H1 (cell line): ENCODE measurements around the gene C7orf57. TPM values are rescaled to one million over a fixed set of nuclear protein-coding genes. Genes with fewer than 3 reads are reported as not detected.

Experiments
- CTCF ChIA-PET: fragments of 300-600 bp; sonication (Branson Sonifier 250); formaldehyde crosslinking; loops from one replicate; lab custom pipeline; 2021; ENCODE audit not compliant: partially characterized antibody; lab: Charles Lee
- POLR2A ChIA-PET: fragments of 300-600 bp; sonication (Branson Sonifier 250); formaldehyde crosslinking; loops from one replicate; lab custom pipeline; 2021; ENCODE audit warnings: inconsistent platforms; ENCODE audit not compliant: partially characterized antibody; lab: Charles Lee
- DNase-seq, 2 experiments: peaks; one replicate each; pipeline versions ENCODE4 v3.0.0 to v3.0.0-alpha.2; 2010 to 2022; ENCODE audit warnings: low spot score in 2 of 2, low read depth in 1 of 2, mixed read lengths in 1 of 2
- FAIRE-seq: peaks from 2 replicates; lab custom pipeline; 2011; peaks lifted over from hg19 to GRCh38; lab: Jason Lieb, UNC
- H2AFZ ChIP-seq: 2 replicates; pipeline ENCODE4 v1.8.1; 2012; ENCODE audit warnings: low read length, inconsistent platforms
- H2AK5ac ChIP-seq: 2 replicates; pipeline ENCODE4 v1.6.1; 2013; ENCODE audit warnings: low read depth, low read length
- H2BK120ac ChIP-seq: replicated peaks from 2 replicates; pipeline ENCODE3; 2013; ENCODE audit warnings: low read depth, low read length, inconsistent platforms
- H2BK12ac ChIP-seq: 2 replicates; pipeline ENCODE4 v1.6.1; 2013; ENCODE audit warnings: low read depth, low read length
- H2BK15ac ChIP-seq: 2 replicates; pipeline ENCODE4 v1.6.1; 2013; ENCODE audit warnings: low read length
- H2BK20ac ChIP-seq: 2 replicates; pipeline ENCODE4 v1.6.1; 2013; ENCODE audit warnings: low read length
- H2BK5ac ChIP-seq: 2 replicates; pipeline ENCODE4 v1.6.1; 2013; ENCODE audit warnings: low read depth, low read length
- H3K14ac ChIP-seq: 2 replicates; pipeline ENCODE4 v1.6.1; 2013; ENCODE audit warnings: inconsistent platforms; ENCODE audit not compliant: insufficient read length
- H3K18ac ChIP-seq: 2 replicates; pipeline ENCODE4 v1.6.1; 2013; ENCODE audit warnings: low read length; ENCODE audit errors: extremely low read depth
- H3K23ac ChIP-seq: 2 replicates; pipeline ENCODE4 v1.6.1; 2013; ENCODE audit warnings: inconsistent platforms; ENCODE audit not compliant: insufficient read length
- H3K23me2 ChIP-seq: 2 replicates; pipeline ENCODE4 v1.6.1; 2013; ENCODE audit warnings: low read depth, low read length
- H3K27ac ChIP-seq: 2 replicates; pipeline ENCODE4 v1.6.1; 2011; ENCODE audit warnings: low read depth, low read length, inconsistent platforms
- H3K27me3 ChIP-seq, 4 experiments: replicated peaks in 1 of 4; 1 replicate in 1 of 4; 2 replicates in 3 of 4; pipeline versions ENCODE4 v1.6.1 to v1.8.1; 2011 to 2013; ENCODE audit warnings: low read length in 3 of 4, mild to moderate bottlenecking in 3 of 4, inconsistent platforms in 2 of 4, mixed read lengths in 2 of 4, moderate library complexity in 1 of 4; ENCODE audit not compliant: control insufficient read depth in 3 of 4, insufficient read depth in 3 of 4; ENCODE audit errors: extremely low read depth in 1 of 4
- H3K36me3 ChIP-seq, 4 experiments: 2 replicates each; pipeline versions ENCODE4 v1.6.1 to v1.8.1; 2011 to 2013; ENCODE audit warnings: mild to moderate bottlenecking in 4 of 4, low read length in 3 of 4, moderate library complexity in 2 of 4, control low read depth in 1 of 4, inconsistent platforms in 1 of 4; ENCODE audit not compliant: insufficient read depth in 4 of 4, control insufficient read depth in 2 of 4
- H3K4ac ChIP-seq: replicated peaks from 2 replicates; pipeline ENCODE3; 2013; ENCODE audit warnings: low read length, low read depth, mixed read lengths, inconsistent platforms; ENCODE audit not compliant: insufficient read length
- H3K4me1 ChIP-seq, 4 experiments: replicated peaks in 1 of 4; 1 replicate in 1 of 4; 2 replicates in 3 of 4; pipeline versions ENCODE4 v1.6.1 to v1.8.1; 2011 to 2013; ENCODE audit warnings: low read length in 3 of 4, inconsistent platforms in 2 of 4, mixed read lengths in 1 of 4; ENCODE audit not compliant: insufficient read depth in 4 of 4, control insufficient read depth in 3 of 4
- H3K4me2 ChIP-seq, 2 experiments: 2 replicates each; pipeline versions ENCODE4 v1.6.1 to v1.8.1; 2011 to 2013; ENCODE audit warnings: low read depth in 2 of 2, low read length in 2 of 2, control low read depth in 1 of 2, inconsistent platforms in 1 of 2, mild to moderate bottlenecking in 1 of 2; ENCODE audit not compliant: insufficient read depth in 1 of 2
- H3K4me3 ChIP-seq, 4 experiments: fragments of 200-600, 300-600 bp in 1 of 4; sonication (generic), shearing (Covaris generic), sonication (Bioruptor Twin) in 1 of 4; 2 replicates each; pipeline versions ENCODE4 v1.5.1 to v1.8.1; 2011 to 2016; ENCODE audit warnings: low read length in 4 of 4, low read depth in 3 of 4, control low read depth in 2 of 4, inconsistent platforms in 2 of 4, mild to moderate bottlenecking in 2 of 4, mixed read lengths in 1 of 4, moderate library complexity in 1 of 4; ENCODE audit not compliant: insufficient read depth in 2 of 4; ENCODE audit errors: extremely low read depth in 1 of 4
- H3K56ac ChIP-seq: replicated peaks from 2 replicates; pipeline ENCODE3; 2013; ENCODE audit warnings: low read depth, mild to moderate bottlenecking, mixed read lengths, low read length, inconsistent platforms; ENCODE audit not compliant: insufficient read length
- H3K79me1 ChIP-seq: 2 replicates; pipeline ENCODE4 v1.6.1; 2013; ENCODE audit warnings: low read depth, low read length, control low read depth
- H3K79me2 ChIP-seq, 2 experiments: 2 replicates each; pipeline versions ENCODE4 v1.6.1 to v1.8.1; 2012 to 2013; ENCODE audit warnings: low read length in 2 of 2, mild to moderate bottlenecking in 2 of 2, inconsistent platforms in 1 of 2; ENCODE audit not compliant: insufficient read depth in 2 of 2, control insufficient read depth in 1 of 2
- H3K9ac ChIP-seq, 4 experiments: replicated peaks in 1 of 4; 1 replicate in 1 of 4; 2 replicates in 3 of 4; pipeline versions ENCODE4 v1.6.1 to v1.8.1; 2011 to 2013; ENCODE audit warnings: low read depth in 3 of 4, low read length in 3 of 4, control low read depth in 2 of 4, mild to moderate bottlenecking in 2 of 4, moderate library complexity in 2 of 4, inconsistent platforms in 1 of 4; ENCODE audit errors: extremely low read depth in 1 of 4
- H3K9me3 ChIP-seq, 2 experiments: 2 replicates each; pipeline versions ENCODE4 v1.6.1 to v1.8.1; 2012 to 2013; ENCODE audit warnings: mild to moderate bottlenecking in 2 of 2, moderate library complexity in 2 of 2, control low read depth in 1 of 2, inconsistent platforms in 1 of 2, low read depth in 1 of 2, low read length in 1 of 2, mixed read lengths in 1 of 2; ENCODE audit not compliant: insufficient read depth in 2 of 2
- H4K20me1 ChIP-seq, 2 experiments: replicated peaks in 1 of 2; 2 replicates each; pipeline versions ENCODE3 to v1.8.1; 2011 to 2013; ENCODE audit warnings: inconsistent platforms in 2 of 2, low read length in 2 of 2, mild to moderate bottlenecking in 1 of 2; ENCODE audit not compliant: insufficient read depth in 2 of 2, control insufficient read depth in 1 of 2
- H4K5ac ChIP-seq: 2 replicates; pipeline ENCODE4 v1.6.1; 2013; ENCODE audit warnings: low read length, low read depth, mixed read lengths, inconsistent platforms; ENCODE audit not compliant: insufficient read length
- H4K8ac ChIP-seq: 2 replicates; pipeline ENCODE4 v1.8.0; 2013; ENCODE audit warnings: mild to moderate bottlenecking, moderate library complexity, low read length, inconsistent platforms; ENCODE audit not compliant: insufficient read depth; ENCODE audit errors: extremely low read depth
- H4K91ac ChIP-seq: replicated peaks from 2 replicates; pipeline ENCODE3; 2013; ENCODE audit warnings: low read length, mixed read lengths, inconsistent platforms; ENCODE audit not compliant: insufficient read length
- KDM5A ChIP-seq: fragments of 200-600 bp; IDR thresholded peaks from 2 replicates; pipeline ENCODE4 v1.7.1; 2012; ENCODE audit warnings: mild to moderate bottlenecking, low read length, inconsistent platforms, mixed read lengths
- NANOG ChIP-seq: IDR thresholded peaks from 2 replicates; pipeline ENCODE4 v1.6.1; 2011; ENCODE audit warnings: low read length, low read depth, mild to moderate bottlenecking, inconsistent platforms; ENCODE audit not compliant: insufficient read depth, poor library complexity, severe bottlenecking
- POU5F1 ChIP-seq: IDR thresholded peaks from 2 replicates; pipeline ENCODE4 v1.6.1; 2011; ENCODE audit warnings: low read depth, mild to moderate bottlenecking, low read length, moderate library complexity
- RBBP5 ChIP-seq: IDR thresholded peaks from 2 replicates; pipeline ENCODE4 v1.7.1; 2012; ENCODE audit warnings: low read depth, mild to moderate bottlenecking, inconsistent platforms, low read length, moderate library complexity, borderline replicate concordance
- SAP30 ChIP-seq: fragments of 300-600 bp; sonication (generic); IDR thresholded peaks from 2 replicates; pipeline ENCODE4 v1.7.1; 2012; ENCODE audit warnings: low read length, moderate library complexity, mild to moderate bottlenecking, inconsistent platforms; ENCODE audit not compliant: insufficient read depth, insufficient replicate concordance
- WGBS, 2 experiments: shearing (Covaris generic) in 1 of 2; methylation state at CpG; one replicate each; pipeline versions ENCODE4 v1.1.6 to v1.1.7; 2013 to 2015; ENCODE audit warnings: low lambda C conversion rate in 2 of 2, mixed read lengths in 2 of 2, inconsistent platforms in 1 of 2, low coverage in 1 of 2, missing lambda C conversion rate in 1 of 2; ENCODE audit not compliant: insufficient replicate concordance in 2 of 2, insufficient coverage in 1 of 2, insufficient read length in 1 of 2; ENCODE audit errors: extremely low coverage in 1 of 2, missing lambda C conversion rate in 1 of 2; 5-methylcytosine and 5-hydroxymethylcytosine counted together
- polyA plus RNA-seq, 7 experiments: library from polyadenylated mRNA; depleted of rRNA in 3 of 7; stranded (reverse) in 5 of 7; unstranded in 2 of 7; fragments of >200 nt in 5 of 7; fragments of 200-250 nt in 2 of 7; gene quantifications; 1 replicate in 5 of 7; 2 replicates in 1 of 7; 4 replicates in 1 of 7; pipeline versions ENCODE4 v1.2.1 to v1.2.3, GENCODE V29; 2011 to 2013; ENCODE audit warnings: missing spikeins in 2 of 7, mixed read lengths in 2 of 7
- total RNA-seq: library from RNA; stranded (reverse); fragmentation: NEBNext Ultra II Directional; extraction: Animal tissue kit (Norgen Biotek cat#: 25700); gene quantifications from 2 replicates; pipeline ENCODE4 v1.2.1, GENCODE V29; 2021

C7orf57 gene
- total and polyA plus RNA-seq, 2 of the 8 experiments (the other 6 are each of a cell fraction or from before 2014, with no cell fraction given): 0.08 to 0.56 TPM

DNA sequence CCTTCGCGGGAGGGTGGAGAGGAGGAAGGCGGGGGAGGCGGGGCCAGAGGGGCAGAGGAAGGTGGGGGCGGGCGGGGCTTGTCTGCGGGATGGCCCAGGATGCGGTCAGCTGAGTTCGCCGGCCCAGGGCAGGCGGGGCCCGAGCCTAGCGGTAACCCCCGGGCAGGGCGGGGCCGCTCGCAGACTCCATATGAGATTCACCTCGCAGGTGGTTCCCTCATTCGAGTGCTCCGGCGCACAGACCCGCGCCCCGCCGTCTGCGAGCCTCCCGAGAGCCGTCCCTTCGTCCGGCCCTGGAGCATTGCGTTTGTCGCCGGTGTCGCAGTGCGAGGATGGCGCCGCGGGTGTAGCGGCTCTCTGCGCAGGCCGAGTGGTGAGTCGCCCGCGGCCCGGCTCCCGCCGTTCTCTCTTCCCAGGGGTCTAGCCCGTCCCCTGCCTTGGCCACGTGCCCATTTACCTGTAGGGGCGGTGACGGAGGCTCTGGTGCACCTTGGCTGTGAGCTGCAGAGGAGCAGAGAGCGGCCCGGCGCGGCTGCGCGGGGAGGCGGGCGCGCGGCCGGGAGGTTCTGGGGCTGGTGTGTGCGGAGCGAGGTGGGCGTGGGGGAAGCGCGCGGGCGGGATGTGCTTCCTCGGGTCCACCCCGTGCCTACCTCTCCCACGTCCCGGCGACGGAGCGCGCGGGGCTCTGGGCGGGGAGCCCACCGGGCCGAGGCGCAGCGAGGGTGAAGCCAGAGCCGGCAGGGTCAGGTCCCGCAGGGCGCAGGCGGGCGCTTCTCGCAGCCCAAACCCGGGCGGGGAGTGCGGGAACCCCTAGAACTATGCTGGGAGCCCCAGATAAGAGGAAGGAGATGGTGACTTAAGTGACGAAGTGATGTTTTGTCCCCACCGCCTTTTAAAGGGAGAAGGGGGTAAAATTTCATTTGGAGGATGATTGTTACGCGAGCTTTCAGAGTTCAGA, 54.0 kb downstream of the C7orf57 start, which contains the start of gene UPP1:
UPP1 (plus strand) TSS at position 220 of the 958 bp plus-strand sequence. CDS start 5,519 bp downstream, outside the sequence.
- Histone ChIP-seq H3K4me2 (peak within 1 kb of the TSS; percentile 92 to 97), H3K18ac (peak within 1 kb of the TSS; percentile 81), H3K36me3 (peaks cover 6 to 28% (median 16%) of the 10 kb centered on the region in 4 experiments; a peak in 7 of 8 replicates), H2AFZ (peak within 1 kb of the TSS; percentile 2; the same call in 1 of the 2 replicates), H4K5ac (peak within 1 kb of the TSS; percentile 88), H2BK20ac (no peak within 1 kb of the TSS), H3K14ac (no peak within 1 kb of the TSS), H2BK15ac (no peak within 1 kb of the TSS), H3K79me2 (peaks cover 0 to 6% of the 10 kb centered on the region in 2 experiments; a peak in 1 of 4 replicates), H3K79me1 (0 out of 2 replicates have a peak, but pooled peaks cover 2% of the 10 kb centered on the region), H3K9ac (peak within 1 kb of the TSS; percentile 71 to 79 (median 76)), H3K23me2 (peaks cover 7% of the 10 kb centered on the region; the same call in 1 of the 2 replicates), H3K4ac (no peak within 1 kb of the TSS), H2BK5ac (peak within 1 kb of the TSS; percentile 92), H3K56ac (peak within 1 kb of the TSS; percentile 88), H4K91ac (peak within 1 kb of the TSS; percentile 59), H3K9me3 (no peaks in the 10 kb centered on the region), H3K4me1 (peaks cover 5 to 11% (median 7%) of the 10 kb centered on the region in 4 experiments), H2AK5ac (peak within 1 kb of the TSS; percentile 94; the same call in 1 of the 2 replicates), H3K27me3 (no peaks in the 10 kb centered on the region), H4K8ac (peak within 1 kb of the TSS; percentile 92), H3K27ac (peak within 1 kb of the TSS; percentile 70), H3K4me3 (peak within 1 kb of the TSS; percentile 64 to 85 (median 80)), H2BK12ac (peak within 1 kb of the TSS; percentile 77), H4K20me1 (no peaks in the 10 kb centered on the region), H2BK120ac (no peak within 1 kb of the TSS), H3K23ac (no peak within 1 kb of the TSS)
- ChIA-PET POLR2A (interaction anchor here (0.6 to 5.1 kb wide), 31 partner anchors 9 to 144 kb away, joined by 3 to 36 read pairs (median 4); partner anchors contain the start of genes C7orf57 and HUS1), CTCF (interaction anchor here (1.0 to 4.5 kb wide), 6 partner anchors 13 to 324 kb away, joined by 3 to 16 read pairs (median 4); no protein-coding TSS in a partner anchor)
- peak in 1 of 2 experiments; percentile 90 for DNase-seq
- no peak for FAIRE-seq
- WGBS, 2 experiments: 1% methylated on average over 76 of the region's 96 CpGs; no CpG with 5 or more reads in 1 of the 2 experiments
- TF ChIP-seq SAP30: no peak
- no peak for TF ChIP-seq NANOG
- TF ChIP-seq RBBP5: no peak; the same call in 1 of the 2 replicates
- no peak for TF ChIP-seq POU5F1
- no peak for TF ChIP-seq KDM5A
